Dermis blood vessel endothelial cell (primary cell): ENCODE measurements around the gene NUMB. TPM values are rescaled to one million over a fixed set of nuclear protein-coding genes. Genes with fewer than 3 reads are reported as not detected.
"Not testable (repeated sequence)": the region's sequence is repeated elsewhere in the genome, so short reads cannot be mapped to it uniquely, and the experiment has no call there.

Experiments used
- DNase-seq: peaks from one replicate; pipeline ENCODE4 v3.0.0; 2010
- total RNA-seq: library from RNA; depleted of rRNA; stranded (reverse); fragments of >200 nt; gene quantifications from 2 replicates; pipeline ENCODE4 v1.2.3, GENCODE V29; 2014

Gene NUMB
- total RNA-seq, 1 donor from 2014 or later = 46.3 TPM

GRCh38 chr14:73465823-73466532 lies 7.6 kb upstream of the NUMB start:
- DNase-seq = peak; percentile 49

- DNase-seq = peak; percentile 78
Observed at GRCh38 chr14:73463411-73463810, 5.1 kb upstream of the NUMB start.

GRCh38 chr14:73462815-73463214 lies 4.5 kb upstream of the NUMB start:
- peak; percentile 57 for DNase-seq

GRCh38 chr14:73462048-73462715 lies 3.8 kb upstream of the NUMB start:
- DNase-seq = peak; percentile 48

GRCh38 chr14:73461478-73462047 lies 3.2 kb upstream of the NUMB start:
- DNase-seq = no peak

GRCh38 chr14:73460691-73461127 lies 2.4 kb upstream of the NUMB start:
- peak; percentile 92 for DNase-seq

GRCh38 chr14:73459959-73460358 lies 1.6 kb upstream of the NUMB start:
- no peak for DNase-seq

- DNase-seq = no peak
Observed at GRCh38 chr14:73457924-73458182, 493 bp downstream of the NUMB start.

- DNase-seq = peak; percentile 44
Observed at GRCh38 chr14:73457041-73457923, 1.1 kb downstream of the NUMB start.

GRCh38 chr14:73455294-73455693 lies 3.1 kb downstream of the NUMB start:
- no peak for DNase-seq

GRCh38 chr14:73452341-73453186 lies 5.8 kb downstream of the NUMB start:
- peak; percentile 82 for DNase-seq

- no peak for DNase-seq
Observed at GRCh38 chr14:73443758-73444157, 14.6 kb downstream of the NUMB start.

- no peak for DNase-seq
Observed at GRCh38 chr14:73441286-73441685, 17.1 kb downstream of the NUMB start.

GRCh38 chr14:73438993-73439392 lies 19.4 kb downstream of the NUMB start:
- peak; percentile 32 for DNase-seq

GRCh38 chr14:73437206-73437605 lies 21.1 kb downstream of the NUMB start:
- no peak for DNase-seq

- DNase-seq = no peak
Observed at GRCh38 chr14:73432124-73432523, 26.2 kb downstream of the NUMB start.

GRCh38 chr14:73428353-73428824 lies 30.0 kb downstream of the NUMB start:
- no peak for DNase-seq

- peak; percentile 30 for DNase-seq
Observed at GRCh38 chr14:73427516-73428264, 30.7 kb downstream of the NUMB start.

- DNase-seq = peak; percentile 75
Observed at GRCh38 chr14:73426877-73427276, 31.5 kb downstream of the NUMB start.

GRCh38 chr14:73424453-73424852 lies 33.9 kb downstream of the NUMB start:
- peak; percentile 83 for DNase-seq

- not testable (repeated sequence) for DNase-seq
Observed at GRCh38 chr14:73423092-73423491, 35.3 kb downstream of the NUMB start.
